Central memory CD8-positive, alpha-beta T cell (primary cell): ENCODE data around the gene TLR8.
A peak's percentile ranks its signal among the peaks of the same experiment; 100 is the strongest.

Experiments used
- ATAC-seq: fragments of 150-1000 bp; cut with Tn5 transposase; replicated peaks from 2 replicates; pipeline ENCODE4 v1.10.0; 2022; ENCODE audit warnings: mild to moderate bottlenecking, moderate FRiP score, moderate number of reproducible peaks; ENCODE audit not compliant: poor library complexity, severe bottlenecking; ENCODE audit errors: extremely low read depth
- DNase-seq, 2 donors: peaks; one replicate each; pipeline ENCODE4 v3.0.0; 2021; ENCODE audit warnings: low spot score in 2 of 2
- H3K27ac Mint-ChIP-seq: one replicate; pipeline ENCODE4 v1.8.0; 2022; ENCODE audit warnings: low read depth, mild to moderate bottlenecking, moderate library complexity, mixed read lengths
- H3K27me3 Mint-ChIP-seq: one replicate; pipeline ENCODE4 v1.8.0; 2022; ENCODE audit warnings: mixed read lengths
- H3K36me3 Mint-ChIP-seq: one replicate; pipeline ENCODE4 v1.8.0; 2022; ENCODE audit warnings: mild to moderate bottlenecking, moderate library complexity, mixed read lengths; ENCODE audit not compliant: insufficient read depth
- H3K4me1 Mint-ChIP-seq: one replicate; pipeline ENCODE4 v1.8.0; 2022; ENCODE audit warnings: mixed read lengths
- H3K4me3 Mint-ChIP-seq: one replicate; pipeline ENCODE4 v1.8.0; 2022; ENCODE audit warnings: mild to moderate bottlenecking, moderate library complexity, mixed read lengths
- H3K9me3 Mint-ChIP-seq: one replicate; pipeline ENCODE4 v1.8.0; 2022; ENCODE audit warnings: mixed read lengths

Gene TLR8

GRCh38 chrX:12966151-12966550, 59.7 kb downstream of the TLR8 start:
- H3K36me3 Mint-ChIP-seq, result peaks cover 6% of the 10 kb centered on the region
- H3K4me1 Mint-ChIP-seq, result peaks cover 38% of the 10 kb centered on the region
- no peak for ATAC-seq
- no peak for DNase-seq
- H3K4me3 Mint-ChIP-seq, result no peak overlapping the region
- no peaks in the 10 kb centered on the region for H3K9me3 Mint-ChIP-seq
- H3K27me3 Mint-ChIP-seq, result no peaks in the 10 kb centered on the region
- no peak overlapping the region for H3K27ac Mint-ChIP-seq

- Mint-ChIP-seq H3K4me1 (peaks cover 36% of the 10 kb centered on the region), H3K36me3 (peaks cover 6% of the 10 kb centered on the region), H3K27me3 (no peaks in the 10 kb centered on the region), H3K4me3 (peak overlapping the region; percentile 67), H3K27ac (peak overlapping the region; percentile 90), H3K9me3 (no peaks in the 10 kb centered on the region)
- DNase-seq, result no peak
- peak; percentile 55 for ATAC-seq
These were observed 61.5 kb downstream of the TLR8 start for GRCh38 chrX:12967711-12968465.

- peaks cover 29% of the 10 kb centered on the region for H3K36me3 Mint-ChIP-seq
- DNase-seq, result peak in 1 of 2 donors; percentile 55
- no peaks in the 10 kb centered on the region for H3K27me3 Mint-ChIP-seq
- no peaks in the 10 kb centered on the region for H3K9me3 Mint-ChIP-seq
- peak overlapping the region; percentile 92 for H3K4me3 Mint-ChIP-seq
- peak overlapping the region; percentile 99 for H3K27ac Mint-ChIP-seq
- H3K4me1 Mint-ChIP-seq, result peaks cover 44% of the 10 kb centered on the region
- ATAC-seq, result peak; percentile 48
These were observed 64.3 kb downstream of the TLR8 start for GRCh38 chrX:12970691-12971202.

GRCh38 chrX:12971282-12972003, 65.0 kb downstream of the TLR8 start:
- ATAC-seq (no peak), DNase-seq (no peak)
- Mint-ChIP-seq H3K9me3 (no peaks in the 10 kb centered on the region), H3K4me1 (peaks cover 42% of the 10 kb centered on the region), H3K4me3 (peak overlapping the region; percentile 92), H3K27me3 (no peaks in the 10 kb centered on the region), H3K27ac (peak overlapping the region; percentile 99), H3K36me3 (peaks cover 35% of the 10 kb centered on the region)

GRCh38 chrX:12972243-12972642, 65.8 kb downstream of the TLR8 start:
- peaks cover 37% of the 10 kb centered on the region for H3K4me1 Mint-ChIP-seq
- peak overlapping the region; percentile 92 for H3K4me3 Mint-ChIP-seq
- ATAC-seq, result no peak
- no peaks in the 10 kb centered on the region for H3K9me3 Mint-ChIP-seq
- no peaks in the 10 kb centered on the region for H3K27me3 Mint-ChIP-seq
- peak overlapping the region; percentile 99 for H3K27ac Mint-ChIP-seq
- no peak for DNase-seq
- peaks cover 43% of the 10 kb centered on the region for H3K36me3 Mint-ChIP-seq
